AG08396 (cell line): ENCODE results near the gene HOXD8.

Source experiments
- DNase-seq: peaks from one replicate; pipeline ENCODE4 v3.0.0; 2012; ENCODE audit warnings: low spot score, mixed read lengths

The HOXD8 gene

GRCh38 chr2:176103742-176104315 lies 25.7 kb upstream of the HOXD8 start:
- DNase-seq, result no peak

- no peak for DNase-seq
Measured at GRCh38 chr2:176104316-176105077, 25.0 kb upstream of the HOXD8 start.

GRCh38 chr2:176105078-176105729 lies 24.3 kb upstream of the HOXD8 start:
- DNase-seq, result no peak

GRCh38 chr2:176105730-176106580 lies 23.6 kb upstream of the HOXD8 start:
- DNase-seq, result no peak

GRCh38 chr2:176106581-176107539 lies 22.6 kb upstream of the HOXD8 start, which contains the start of gene HOXD11:
TSS of gene HOXD11 (plus strand) at chr2:176107280. CDS start at chr2:176107356, 76 bp downstream.
- DNase-seq, result no peak

- no peak for DNase-seq
Measured at GRCh38 chr2:176107731-176108181, 21.7 kb upstream of the HOXD8 start.

GRCh38 chr2:176109192-176109901 lies 20.2 kb upstream of the HOXD8 start:
- no peak for DNase-seq

- DNase-seq, result no peak
Measured at GRCh38 chr2:176109946-176110345, 19.6 kb upstream of the HOXD8 start.

- no peak for DNase-seq
Measured at GRCh38 chr2:176110415-176111308, 18.8 kb upstream of the HOXD8 start.

GRCh38 chr2:176111309-176111663 lies 18.2 kb upstream of the HOXD8 start:
- peak; percentile 69 for DNase-seq

- no peak for DNase-seq
Measured at GRCh38 chr2:176111846-176112374, 17.6 kb upstream of the HOXD8 start.

GRCh38 chr2:176112375-176113302 lies 16.9 kb upstream of the HOXD8 start:
- no peak for DNase-seq

- no peak for DNase-seq
Measured at GRCh38 chr2:176114120-176114929, 15.2 kb upstream of the HOXD8 start.

GRCh38 chr2:176114930-176115625 lies 14.4 kb upstream of the HOXD8 start:
- DNase-seq, result no peak

- no peak for DNase-seq
Measured at GRCh38 chr2:176115883-176116813, 13.4 kb upstream of the HOXD8 start, which contains the start of gene HOXD10. TSS of gene HOXD10 (plus strand) at chr2:176116778. CDS start at chr2:176116834, 56 bp downstream.
